ENCODE results near the gene PPP2R2B.
"Not testable (repeated sequence)": the region's sequence is repeated elsewhere in the genome, so short reads cannot be mapped to it uniquely, and the experiment has no call there.

The PPP2R2B gene

GRCh38 chr5:146744068-146744745 is 134.3 kb downstream of the PPP2R2B start:
- Histone ChIP-seq H3K27ac (no peak overlapping the region), H3K4me1 (ENCODE audit: low read depth, poor library complexity, severe bottlenecking) (no peaks in the 10 kb centered on the region), H4K20me1 (ENCODE audit: insufficient read depth) (no peaks in the 10 kb centered on the region), H3K4me2 (no peak overlapping the region), H2AFZ (ENCODE audit: low read depth) (no peak overlapping the region), H3K9ac (no peak overlapping the region), H3K79me2 (ENCODE audit: insufficient read depth, low read depth) (no peaks in the 10 kb centered on the region), H3K4me3 (IDR thresholded peaks at IDR 0.05; ENCODE audit: insufficient read depth, low read depth, low read length) (no peak overlapping the region), H3K27me3 (ENCODE audit: insufficient read depth, low read depth) (no peaks in the 10 kb centered on the region), H3K36me3 (ENCODE audit: insufficient read depth) (no peaks in the 10 kb centered on the region)
- TF ChIP-seq CTCF (conservative IDR thresholded peaks at IDR 0.05; ENCODE audit: low read depth, low read length) = no peak

- no peaks in the 10 kb centered on the region for H4K20me1 ChIP-seq (ENCODE audit: insufficient read depth)
- no peaks in the 10 kb centered on the region for H3K79me2 ChIP-seq (ENCODE audit: insufficient read depth, low read depth)
- H3K36me3 ChIP-seq (ENCODE audit: insufficient read depth) = no peaks in the 10 kb centered on the region
- H3K4me2 ChIP-seq = no peak overlapping the region
- H3K4me1 ChIP-seq (ENCODE audit: low read depth, poor library complexity, severe bottlenecking) = no peaks in the 10 kb centered on the region
- H3K9ac ChIP-seq = no peak overlapping the region
- no peak overlapping the region for H3K27ac ChIP-seq
- no peak for TF ChIP-seq CTCF (conservative IDR thresholded peaks at IDR 0.05; ENCODE audit: low read depth, low read length)
- H2AFZ ChIP-seq (ENCODE audit: low read depth) = no peak overlapping the region
- H3K27me3 ChIP-seq (ENCODE audit: insufficient read depth, low read depth) = no peaks in the 10 kb centered on the region
- no peak overlapping the region for H3K4me3 ChIP-seq (IDR thresholded peaks at IDR 0.05; ENCODE audit: insufficient read depth, low read depth, low read length)
Observed at GRCh38 chr5:146734936-146735577, 143.5 kb downstream of the PPP2R2B start.

DNA sequence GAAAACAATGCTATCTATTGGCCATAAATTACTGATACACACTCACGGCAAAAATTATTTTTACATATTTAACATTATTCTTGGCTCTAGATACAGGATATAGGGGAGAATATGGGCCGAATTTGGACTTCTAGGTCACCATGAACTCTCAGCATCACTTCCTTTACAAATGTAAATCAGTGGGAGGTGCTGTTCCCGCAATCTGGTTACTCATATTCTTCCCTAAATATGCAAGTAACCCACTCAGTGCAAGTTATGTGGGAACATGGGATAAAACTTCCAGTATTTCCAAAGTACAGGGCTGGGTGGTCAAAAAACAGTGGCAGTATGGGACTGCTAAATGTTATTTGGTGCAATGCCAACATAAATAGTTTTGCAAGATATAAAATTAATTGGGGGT is 145.6 kb downstream of the PPP2R2B start:
- H3K4me2 ChIP-seq = no peak overlapping the region
- no peaks in the 10 kb centered on the region for H3K27me3 ChIP-seq (ENCODE audit: insufficient read depth, low read depth)
- H2AFZ ChIP-seq (ENCODE audit: low read depth) = no peak overlapping the region
- H3K79me2 ChIP-seq (ENCODE audit: insufficient read depth, low read depth) = no peaks in the 10 kb centered on the region
- no peak overlapping the region for H3K4me3 ChIP-seq (IDR thresholded peaks at IDR 0.05; ENCODE audit: insufficient read depth, low read depth, low read length)
- no peaks in the 10 kb centered on the region for H3K4me1 ChIP-seq (ENCODE audit: low read depth, poor library complexity, severe bottlenecking)
- no peak for TF ChIP-seq CTCF (conservative IDR thresholded peaks at IDR 0.05; ENCODE audit: low read depth, low read length)
- H3K27ac ChIP-seq = no peak overlapping the region
- H3K36me3 ChIP-seq (ENCODE audit: insufficient read depth) = no peaks in the 10 kb centered on the region
- no peaks in the 10 kb centered on the region for H4K20me1 ChIP-seq (ENCODE audit: insufficient read depth)
- no peak overlapping the region for H3K9ac ChIP-seq

GRCh38 chr5:146731909-146732659 is 146.5 kb downstream of the PPP2R2B start:
- H3K4me3 ChIP-seq (IDR thresholded peaks at IDR 0.05; ENCODE audit: insufficient read depth, low read depth, low read length) = no peak overlapping the region
- H4K20me1 ChIP-seq (ENCODE audit: insufficient read depth) = no peaks in the 10 kb centered on the region
- no peaks in the 10 kb centered on the region for H3K79me2 ChIP-seq (ENCODE audit: insufficient read depth, low read depth)
- no peak overlapping the region for H3K27ac ChIP-seq
- no peak overlapping the region for H3K9ac ChIP-seq
- TF ChIP-seq CTCF (conservative IDR thresholded peaks at IDR 0.05; ENCODE audit: low read depth, low read length) = no peak
- no peak overlapping the region for H2AFZ ChIP-seq (ENCODE audit: low read depth)
- no peak overlapping the region for H3K4me2 ChIP-seq
- no peaks in the 10 kb centered on the region for H3K27me3 ChIP-seq (ENCODE audit: insufficient read depth, low read depth)
- H3K36me3 ChIP-seq (ENCODE audit: insufficient read depth) = no peaks in the 10 kb centered on the region
- no peaks in the 10 kb centered on the region for H3K4me1 ChIP-seq (ENCODE audit: low read depth, poor library complexity, severe bottlenecking)

- not testable (repeated sequence) for H4K20me1 ChIP-seq (ENCODE audit: insufficient read depth)
Observed at GRCh38 chr5:146728746-146729145, 149.8 kb downstream of the PPP2R2B start.

More at GRCh38 chr5:146728746-146729145, 149.8 kb downstream of the PPP2R2B start:
- not testable (repeated sequence) for H3K79me2 ChIP-seq (ENCODE audit: insufficient read depth, low read depth); H3K27ac ChIP-seq; H3K9ac ChIP-seq; H3K36me3 ChIP-seq (ENCODE audit: insufficient read depth); H3K4me3 ChIP-seq (IDR thresholded peaks at IDR 0.05; ENCODE audit: insufficient read depth, low read depth, low read length); H3K4me1 ChIP-seq (ENCODE audit: low read depth, poor library complexity, severe bottlenecking); H3K4me2 ChIP-seq; H2AFZ ChIP-seq (ENCODE audit: low read depth); H3K27me3 ChIP-seq (ENCODE audit: insufficient read depth, low read depth)
